Gastroesophageal sphincter (tissue), 4 donors: Measurements from ENCODE around the gene PIK3R4. TPM values are rescaled to one million over a fixed set of nuclear protein-coding genes. Genes with fewer than 3 reads are reported as not detected.

Experiments used
- ATAC-seq: fragments of 150-250 bp; one replicate; pipeline ENCODE4 v1.9.1; 2016; ENCODE audit warnings: mild to moderate bottlenecking, moderate library complexity
- H3K27ac ChIP-seq, 4 donors: fragments of 200-600 bp; sonication (generic) in 3 of 4; 1 replicate in 3 of 4; 2 replicates in 1 of 4; pipeline ENCODE4 v1.5.1; 2016 to 2019
- H3K27me3 ChIP-seq: fragments of 200-600 bp; sonication (generic); one replicate; pipeline ENCODE4 v1.5.1; 2019
- H3K36me3 ChIP-seq, 2 donors: fragments of 200-600 bp; sonication (generic); one replicate each; pipeline ENCODE4 v1.5.1; 2019; ENCODE audit warnings: control low read depth in 1 of 2
- H3K4me1 ChIP-seq, 3 donors: fragments of 200-600 bp; sonication (generic); 1 replicate in 2 of 3; 2 replicates in 1 of 3; pipeline ENCODE4 v1.5.1; 2016 to 2019; ENCODE audit warnings: control low read depth in 2 of 3
- H3K4me3 ChIP-seq, 2 donors: fragments of 200-600 bp; sonication (generic); one replicate each; pipeline ENCODE4 v1.5.1; 2019; ENCODE audit warnings: mild to moderate bottlenecking in 1 of 2, moderate library complexity in 1 of 2
- H3K9me3 ChIP-seq, 3 donors: fragments of 200-600 bp; sonication (generic); one replicate each; pipeline ENCODE4 v1.5.1; 2017 to 2019; ENCODE audit warnings: control low read depth in 2 of 3
- CTCF ChIP-seq, 4 experiments: fragments of 200-600 bp in 2 of 4; fragments of 450-650 bp in 2 of 4; sonication (generic) in 1 of 4; IDR thresholded peaks; one replicate each; pipeline ENCODE4 v1.5.1; 2017 to 2019; ENCODE audit warnings: antibody characterized with exemption in 4 of 4, mild to moderate bottlenecking in 2 of 4, moderate library complexity in 2 of 4
- EP300 ChIP-seq: sonication (generic); formaldehyde crosslinking; IDR thresholded peaks from one replicate; pipeline ENCODE4 v1.6.1; 2017; ENCODE audit warnings: antibody characterized with exemption, mild to moderate bottlenecking
- POLR2A ChIP-seq, 2 donors: fragments of 450-650 bp; IDR thresholded peaks; one replicate each; pipeline ENCODE4 v1.6.1; 2017; ENCODE audit warnings: antibody characterized with exemption in 2 of 2, mild to moderate bottlenecking in 2 of 2, moderate library complexity in 1 of 2
- POLR2AphosphoS5 ChIP-seq: sonication (generic); formaldehyde crosslinking; IDR thresholded peaks from one replicate; pipeline ENCODE4 v1.6.1; 2017; ENCODE audit warnings: antibody characterized with exemption
- WGBS, 2 donors: methylation state at CpG; one replicate each; pipeline ENCODE4 v1.1.5; 2018; ENCODE audit warnings: low coverage in 1 of 2; 5-methylcytosine and 5-hydroxymethylcytosine counted together
- total RNA-seq, 4 donors: library from RNA; depleted of rRNA; stranded (reverse); fragments of >200 nt; gene quantifications; one replicate each; pipeline ENCODE4 v1.1.0, GENCODE V29; 2016

PIK3R4 gene
- total RNA-seq, 4 donors from 2014 or later: 28.0 to 40.2 (median 34.8) TPM

- Histone ChIP-seq H3K27ac (no peak overlapping the region), H3K27me3 (no peaks in the 10 kb centered on the region), H3K36me3 (peaks cover 14 to 67% of the 10 kb centered on the region in 2 donors), H3K4me1 (no peaks in the 10 kb centered on the region), H3K9me3 (no peaks in the 10 kb centered on the region), H3K4me3 (no peak overlapping the region)
- no peak for TF ChIP-seq EP300
- no peak for TF ChIP-seq POLR2A (IDR thresholded peaks at IDR 0.05)
- no peak for TF ChIP-seq CTCF (IDR thresholded peaks at IDR 0.05)
- no peak for TF ChIP-seq POLR2AphosphoS5
- no peak for ATAC-seq
- 76 to 78% methylated on average over 4 of the region's 4 CpGs for WGBS, 2 donors
These were observed 58.5 kb downstream of the PIK3R4 start for GRCh38 chr3:130688015-130688688.

- Histone ChIP-seq H3K27ac (no peak overlapping the region), H3K36me3 (peaks cover 14 to 75% of the 10 kb centered on the region in 2 donors), H3K27me3 (no peaks in the 10 kb centered on the region), H3K4me1 (no peaks in the 10 kb centered on the region), H3K9me3 (no peaks in the 10 kb centered on the region), H3K4me3 (no peak overlapping the region)
- no peak for ATAC-seq
- TF ChIP-seq POLR2A (IDR thresholded peaks at IDR 0.05) (no peak), CTCF (IDR thresholded peaks at IDR 0.05) (no peak), POLR2AphosphoS5 (no peak), EP300 (no peak)
These were observed 59.3 kb downstream of the PIK3R4 start for GRCh38 chr3:130687327-130687726.

- 100% methylated on average over 1 of the region's 1 CpG; no CpG with 5 or more reads in 1 of the 2 donors for WGBS, 2 donors
- Histone ChIP-seq H3K4me1 (no peaks in the 10 kb centered on the region), H3K4me3 (no peak overlapping the region), H3K27me3 (no peaks in the 10 kb centered on the region), H3K36me3 (peaks cover 14 to 80% of the 10 kb centered on the region in 2 donors), H3K27ac (no peak overlapping the region), H3K9me3 (no peaks in the 10 kb centered on the region)
- ATAC-seq: no peak
- TF ChIP-seq EP300 (no peak), CTCF (IDR thresholded peaks at IDR 0.05) (no peak)
These were observed 59.8 kb downstream of the PIK3R4 start for GRCh38 chr3:130686833-130687232.

GRCh38 chr3:130682131-130682530, 64.5 kb downstream of the PIK3R4 start:
- TF ChIP-seq POLR2AphosphoS5 (no peak), CTCF (IDR thresholded peaks at IDR 0.05) (no peak), POLR2A (IDR thresholded peaks at IDR 0.05) (no peak), EP300 (no peak)
- WGBS, 2 donors: 100% methylated on average over 1 to 2 of the region's 2 CpGs
- H3K36me3 ChIP-seq: peaks cover 16 to 90% of the 10 kb centered on the region in 2 donors
- H3K9me3 ChIP-seq: no peaks in the 10 kb centered on the region
- H3K4me3 ChIP-seq: no peak overlapping the region
- no peaks in the 10 kb centered on the region for H3K27me3 ChIP-seq
- H3K4me1 ChIP-seq: no peaks in the 10 kb centered on the region
- no peak for ATAC-seq
- H3K27ac ChIP-seq: no peak overlapping the region

GRCh38 chr3:130679218-130679617, 67.4 kb downstream of the PIK3R4 start:
- Histone ChIP-seq H3K4me1 (no peaks in the 10 kb centered on the region), H3K36me3 (peaks cover 16 to 95% of the 10 kb centered on the region in 2 donors), H3K9me3 (no peaks in the 10 kb centered on the region), H3K27ac (no peak overlapping the region), H3K27me3 (no peaks in the 10 kb centered on the region), H3K4me3 (no peak overlapping the region)
- ATAC-seq: no peak
- 79 to 88% methylated on average over 7 of the region's 7 CpGs for WGBS, 2 donors
- TF ChIP-seq POLR2A (IDR thresholded peaks at IDR 0.05) (no peak), CTCF (IDR thresholded peaks at IDR 0.05) (no peak), POLR2AphosphoS5 (no peak), EP300 (no peak)
